CD4-positive, alpha-beta T cell treated with Interleukin-4 for 4 hours (primary cell): Measurements from ENCODE around the gene FANCC.

Source experiments
- DNase-seq: peaks from one replicate; pipeline ENCODE4 v3.0.0-alpha.2; 2020

Gene FANCC

GRCh38 chr9:95182854-95183563 lies 134.5 kb downstream of the FANCC start:
- DNase-seq, result no peak

GRCh38 chr9:95181835-95182234 lies 135.7 kb downstream of the FANCC start:
- no peak for DNase-seq

- peak; percentile 29 for DNase-seq
These were observed 136.2 kb downstream of the FANCC start for GRCh38 chr9:95181226-95181818.

GRCh38 chr9:95177617-95178016 lies 139.9 kb downstream of the FANCC start:
- DNase-seq, result no peak

GRCh38 chr9:95176755-95177319 lies 140.7 kb downstream of the FANCC start:
- no peak for DNase-seq

GRCh38 chr9:95175523-95175922 lies 142.0 kb downstream of the FANCC start:
- no peak for DNase-seq

- DNase-seq, result no peak
These were observed 143.5 kb downstream of the FANCC start for GRCh38 chr9:95174038-95174437.

GRCh38 chr9:95171596-95171995 lies 145.9 kb downstream of the FANCC start:
- DNase-seq, result no peak

GRCh38 chr9:95171001-95171400 lies 146.5 kb downstream of the FANCC start:
- no peak for DNase-seq

GRCh38 chr9:95167998-95168397 lies 149.5 kb downstream of the FANCC start:
- peak; percentile 68 for DNase-seq

GRCh38 chr9:95165004-95165403 lies 152.5 kb downstream of the FANCC start:
- no peak for DNase-seq

GRCh38 chr9:95157481-95158151 lies 159.9 kb downstream of the FANCC start:
- DNase-seq, result no peak

GRCh38 chr9:95156074-95156473 lies 161.4 kb downstream of the FANCC start:
- no peak for DNase-seq

- DNase-seq, result no peak
These were observed 162.3 kb downstream of the FANCC start for GRCh38 chr9:95155220-95155619.

- DNase-seq, result no peak
These were observed 166.6 kb downstream of the FANCC start for GRCh38 chr9:95150903-95151302.

GRCh38 chr9:95148208-95148520 lies 169.3 kb downstream of the FANCC start:
- DNase-seq, result no peak

GRCh38 chr9:95147452-95148207 lies 169.9 kb downstream of the FANCC start:
- no peak for DNase-seq

- no peak for DNase-seq
These were observed 173.6 kb downstream of the FANCC start for GRCh38 chr9:95143591-95144561.

- DNase-seq, result no peak
These were observed 174.8 kb downstream of the FANCC start for GRCh38 chr9:95142728-95143127.

- DNase-seq, result no peak
These were observed 175.2 kb downstream of the FANCC start for GRCh38 chr9:95142315-95142714.

- DNase-seq, result no peak
These were observed 176.7 kb downstream of the FANCC start for GRCh38 chr9:95140821-95141220.

- no peak for DNase-seq
These were observed 178.4 kb downstream of the FANCC start for GRCh38 chr9:95139126-95139525.
